ENCODE data around the gene KCNK3. TPM values are rescaled to one million over a fixed set of nuclear protein-coding genes. Genes with fewer than 3 reads are reported as not detected.

The KCNK3 gene
- total RNA-seq, 6 experiments from 2014 or later, result not detected

DNA sequence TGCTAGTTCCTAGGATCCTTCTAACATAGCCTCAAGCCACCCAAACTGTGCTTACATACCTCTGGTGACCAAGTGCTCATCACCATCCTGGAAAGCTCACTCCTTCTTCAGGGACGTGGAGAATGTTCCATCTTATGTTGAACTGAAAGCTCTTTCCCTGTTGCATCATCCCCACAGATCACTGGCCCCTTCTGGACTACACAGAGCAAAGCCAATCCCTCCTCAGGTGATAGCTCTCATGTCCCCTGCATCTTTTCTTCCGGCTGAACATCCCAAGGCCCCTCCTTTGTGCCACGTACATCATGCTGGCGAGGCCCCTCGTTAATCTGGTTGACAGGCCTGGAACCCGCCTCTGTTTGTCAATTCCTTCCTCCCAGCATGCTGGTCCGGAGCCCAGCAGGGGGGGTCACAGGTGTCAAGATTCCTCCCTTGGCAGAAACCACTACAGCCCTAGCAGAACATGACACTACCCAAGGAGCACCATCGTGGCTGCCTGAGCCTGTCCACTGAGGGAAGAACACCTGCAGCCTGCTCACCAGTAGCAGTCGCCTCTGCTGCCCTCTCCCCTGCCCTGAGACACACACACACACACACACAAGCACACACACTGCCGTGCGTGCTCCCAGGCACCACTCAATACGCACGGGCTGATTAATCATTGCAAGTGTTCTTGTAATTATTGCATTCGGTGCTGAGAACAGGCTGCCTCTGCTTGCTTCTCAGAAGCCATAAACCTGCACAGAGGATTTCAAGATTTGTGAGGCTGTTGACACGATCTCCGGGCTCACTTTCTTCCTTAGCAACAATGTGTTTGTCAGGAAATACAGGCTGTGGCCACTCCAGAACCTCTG lies 6.3 kb upstream of the KCNK3 start:
- no peaks in the 10 kb centered on the region for H3K36me3 Mint-ChIP-seq (ENCODE audit: low read depth)
- H3K9me3 Mint-ChIP-seq, result no peaks in the 10 kb centered on the region
- no peaks in the 10 kb centered on the region for H3K4me1 Mint-ChIP-seq (ENCODE audit: low read depth)
- peaks cover 58% of the 10 kb centered on the region for H3K27me3 Mint-ChIP-seq (ENCODE audit: insufficient read depth)
- no peak overlapping the region for H3K27ac Mint-ChIP-seq
- DNase-seq, result no peak
- H3K4me3 Mint-ChIP-seq, result no peak overlapping the region
- TF ChIP-seq CTCF (IDR thresholded peaks at IDR 0.05), result peak; percentile 69

DNA sequence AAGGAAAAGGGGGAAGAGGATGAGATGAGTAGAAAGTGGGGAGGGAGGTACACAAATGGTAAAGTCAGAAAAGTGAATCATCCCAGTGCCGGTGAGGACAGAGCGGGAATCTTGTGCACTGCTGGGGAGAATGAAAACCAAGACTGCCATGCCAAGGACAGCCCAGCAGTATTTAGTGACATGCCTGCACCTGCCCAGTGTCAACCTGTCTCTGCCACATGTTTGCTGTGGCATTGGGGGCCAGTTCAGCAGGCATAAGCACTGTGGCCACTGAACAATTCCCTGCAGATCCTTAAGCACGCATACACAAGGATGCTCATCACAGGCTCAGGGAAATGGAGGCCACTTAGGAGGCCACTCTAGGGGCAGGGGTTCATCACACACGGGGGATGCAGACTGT lies 5.2 kb upstream of the KCNK3 start:
- DNase-seq, result no peak
- H3K9me3 Mint-ChIP-seq, result no peaks in the 10 kb centered on the region
- H3K36me3 Mint-ChIP-seq (ENCODE audit: low read depth), result peaks cover 3% of the 10 kb centered on the region; the same call in 1 of the 2 replicates
- H3K27me3 Mint-ChIP-seq (ENCODE audit: insufficient read depth), result peaks cover 60% of the 10 kb centered on the region
- H3K4me1 Mint-ChIP-seq (ENCODE audit: low read depth), result 0 out of 2 replicates have a peak, but pooled peaks cover 4% of the 10 kb centered on the region
- no peak overlapping the region for H3K4me3 Mint-ChIP-seq
- H3K27ac Mint-ChIP-seq, result no peak overlapping the region
- TF ChIP-seq CTCF (IDR thresholded peaks at IDR 0.05), result no peak

GRCh38 chr2:26687801-26688200 lies 4.7 kb upstream of the KCNK3 start:
- H3K36me3 Mint-ChIP-seq (ENCODE audit: low read depth), result peaks cover 4% of the 10 kb centered on the region; the same call in 1 of the 2 replicates
- no peak for DNase-seq

GRCh38 chr2:26691161-26691560 lies 1.4 kb upstream of the KCNK3 start:
- DNase-seq, result no peak
- H3K4me1 Mint-ChIP-seq (ENCODE audit: low read depth), result peaks cover 26% of the 10 kb centered on the region
- H3K4me3 Mint-ChIP-seq, result no peak overlapping the region
- peaks cover 4% of the 10 kb centered on the region; the same call in 1 of the 2 replicates for H3K36me3 Mint-ChIP-seq (ENCODE audit: low read depth)
- H3K27ac Mint-ChIP-seq, result no peak overlapping the region
- H3K9me3 Mint-ChIP-seq, result no peaks in the 10 kb centered on the region
- no peak for TF ChIP-seq CTCF (IDR thresholded peaks at IDR 0.05)
- peaks cover 59% of the 10 kb centered on the region for H3K27me3 Mint-ChIP-seq (ENCODE audit: insufficient read depth)

More at GRCh38 chr2:26687801-26688200, 4.7 kb upstream of the KCNK3 start:
- H3K27me3 Mint-ChIP-seq (ENCODE audit: insufficient read depth), result peaks cover 56% of the 10 kb centered on the region
- H3K4me3 Mint-ChIP-seq, result no peak overlapping the region
- H3K4me1 Mint-ChIP-seq (ENCODE audit: low read depth), result 0 out of 2 replicates have a peak, but pooled peaks cover 5% of the 10 kb centered on the region
- no peak overlapping the region for H3K27ac Mint-ChIP-seq
- H3K9me3 Mint-ChIP-seq, result no peaks in the 10 kb centered on the region
- TF ChIP-seq CTCF (IDR thresholded peaks at IDR 0.05), result no peak

GRCh38 chr2:26691881-26692278 lies 642 bp upstream of the KCNK3 start:
- Mint-ChIP-seq H3K9me3 (no peaks in the 10 kb centered on the region), H3K27ac (no peak overlapping the region), H3K36me3 (ENCODE audit: low read depth) (peaks cover 4% of the 10 kb centered on the region; the same call in 1 of the 2 replicates), H3K4me1 (ENCODE audit: low read depth) (peaks cover 33% of the 10 kb centered on the region), H3K4me3 (no peak overlapping the region), H3K27me3 (ENCODE audit: insufficient read depth) (peaks cover 54% of the 10 kb centered on the region)
- DNase-seq, result no peak
- TF ChIP-seq CTCF (IDR thresholded peaks at IDR 0.05), result no peak
